KMS-11 (cell line): ENCODE results near the gene ORM1.
"Not testable (repeated sequence)": the region's sequence is repeated elsewhere in the genome, so short reads cannot be mapped to it uniquely, and the experiment has no call there.

Experiments used
- H2AFZ ChIP-seq: fragments of 200-600 bp; sonication (generic); 2 replicates; pipeline ENCODE4 v1.6.1; 2016; ENCODE audit warnings: antibody characterized with exemption, mixed run types, low read depth
- H3K27ac ChIP-seq: fragments of 200-600 bp; sonication (generic); 2 replicates; pipeline ENCODE4 v1.6.1; 2016; ENCODE audit warnings: mild to moderate bottlenecking, mixed run types
- H3K27me3 ChIP-seq: fragments of 200-600 bp; sonication (generic); 2 replicates; pipeline ENCODE4 v1.6.1; 2017; ENCODE audit warnings: mild to moderate bottlenecking, low read depth, mixed run types, moderate library complexity; ENCODE audit not compliant: insufficient read depth
- H3K36me3 ChIP-seq: fragments of 200-600 bp; sonication (generic); 2 replicates; pipeline ENCODE4 v1.6.1; 2017; ENCODE audit warnings: mild to moderate bottlenecking, mixed run types; ENCODE audit not compliant: insufficient read depth
- H3K4me1 ChIP-seq: fragments of 200-600 bp; sonication (generic); 2 replicates; pipeline ENCODE4 v1.6.1; 2016; ENCODE audit warnings: mild to moderate bottlenecking, low read depth, mixed run types; ENCODE audit not compliant: poor library complexity, severe bottlenecking
- H3K4me2 ChIP-seq: fragments of 200-600 bp; sonication (generic); 2 replicates; pipeline ENCODE4 v1.7.0; 2016; ENCODE audit warnings: mild to moderate bottlenecking, mixed run types
- H3K4me3 ChIP-seq: fragments of 200-600 bp; sonication (generic); IDR thresholded peaks from 2 replicates; pipeline ENCODE4 v1.6.1; 2017; ENCODE audit warnings: low read depth, low read length, mixed read lengths; ENCODE audit not compliant: insufficient read depth
- H3K79me2 ChIP-seq: fragments of 200-600 bp; sonication (generic); 2 replicates; pipeline ENCODE4 v1.6.1; 2016; ENCODE audit warnings: low read depth, mixed run types; ENCODE audit not compliant: insufficient read depth
- H3K9ac ChIP-seq: fragments of 200-600 bp; sonication (generic); 2 replicates; pipeline ENCODE4 v1.6.1; 2016; ENCODE audit warnings: mild to moderate bottlenecking, mixed run types
- H4K20me1 ChIP-seq: fragments of 200-600 bp; sonication (generic); 2 replicates; pipeline ENCODE4 v1.6.1; 2016; ENCODE audit warnings: mild to moderate bottlenecking, mixed run types; ENCODE audit not compliant: insufficient read depth
- TF ChIP-seq, protein P1 (sequence below): fragments of 200-600 bp; sonication (generic); conservative IDR thresholded peaks from 2 replicates; pipeline ENCODE4 v1.6.1; 2017; ENCODE audit warnings: low read depth, mild to moderate bottlenecking, antibody characterized with exemption, low read length, moderate library complexity, mixed read lengths

ORM1 gene

DNA sequence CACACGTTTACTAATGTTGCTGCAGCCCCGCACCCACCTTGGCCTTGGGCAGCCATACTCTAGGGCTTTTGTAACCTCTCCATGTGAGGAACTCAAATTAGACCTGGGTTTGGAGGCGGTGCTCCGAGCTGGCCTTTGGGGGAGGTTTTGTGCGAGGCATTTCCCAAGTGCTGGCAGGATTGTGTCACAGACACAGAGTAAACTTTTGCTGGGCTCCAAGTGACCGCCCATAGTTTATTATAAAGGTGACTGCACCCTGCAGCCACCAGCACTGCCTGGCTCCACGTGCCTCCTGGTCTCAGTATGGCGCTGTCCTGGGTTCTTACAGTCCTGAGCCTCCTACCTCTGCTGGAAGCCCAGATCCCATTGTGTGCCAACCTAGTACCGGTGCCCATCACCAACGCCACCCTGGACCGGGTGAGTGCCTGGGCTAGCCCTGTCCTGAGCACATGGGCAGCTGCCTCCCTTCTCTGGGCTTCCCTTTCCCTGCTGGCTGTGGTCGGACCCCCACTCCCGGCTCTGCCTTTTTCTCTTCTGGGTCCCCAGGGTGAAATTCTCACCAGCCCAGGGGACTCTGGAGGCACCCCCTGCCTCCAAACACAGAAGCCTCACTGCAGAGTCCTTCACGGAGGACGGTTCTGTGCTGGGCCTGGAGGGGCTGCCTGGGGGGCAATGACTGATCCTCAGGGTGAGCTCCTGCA lies at the start of gene ORM1:
Gene ORM1 (plus strand): TSS at position 268 of the 701 bp plus-strand sequence. CDS start 36 bp downstream, at position 304.
- not testable (repeated sequence) for H3K4me2 ChIP-seq, H2AFZ ChIP-seq, H3K9ac ChIP-seq, H3K27me3 ChIP-seq, H3K4me3 ChIP-seq, H3K4me1 ChIP-seq, H3K36me3 ChIP-seq, H3K27ac ChIP-seq, H4K20me1 ChIP-seq, H3K79me2 ChIP-seq

DNA sequence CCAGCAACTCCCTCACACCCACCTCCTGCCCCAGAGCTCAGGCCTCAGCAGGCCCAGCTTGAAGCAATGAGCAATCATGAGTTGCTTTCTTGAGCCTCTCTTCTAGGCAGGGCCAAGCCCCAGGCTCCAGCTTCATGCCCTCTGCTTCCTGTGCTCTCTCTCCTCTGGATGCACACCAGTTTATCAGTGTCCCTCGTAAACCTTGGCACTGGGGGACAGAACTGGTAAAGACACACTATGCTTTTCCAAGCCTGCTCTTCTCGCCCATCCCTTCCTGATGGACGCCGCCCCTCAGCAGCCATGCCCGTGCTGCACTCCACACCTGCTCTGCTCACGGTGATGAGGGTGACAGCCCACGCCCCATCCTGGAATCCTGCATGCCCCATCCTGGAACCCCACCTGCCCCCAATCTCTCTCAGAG lies 49.4 kb upstream of the ORM1 start:
- no peaks in the 10 kb centered on the region for H3K4me1 ChIP-seq
- H3K27me3 ChIP-seq: no peaks in the 10 kb centered on the region
- no peak overlapping the region for H3K4me3 ChIP-seq
- no peak overlapping the region for H2AFZ ChIP-seq
- no peak overlapping the region for H3K4me2 ChIP-seq
- H4K20me1 ChIP-seq: no peaks in the 10 kb centered on the region
- no peaks in the 10 kb centered on the region for H3K36me3 ChIP-seq
- H3K79me2 ChIP-seq: no peaks in the 10 kb centered on the region
- no peak overlapping the region for H3K9ac ChIP-seq
- TF ChIP-seq, protein P1, sequence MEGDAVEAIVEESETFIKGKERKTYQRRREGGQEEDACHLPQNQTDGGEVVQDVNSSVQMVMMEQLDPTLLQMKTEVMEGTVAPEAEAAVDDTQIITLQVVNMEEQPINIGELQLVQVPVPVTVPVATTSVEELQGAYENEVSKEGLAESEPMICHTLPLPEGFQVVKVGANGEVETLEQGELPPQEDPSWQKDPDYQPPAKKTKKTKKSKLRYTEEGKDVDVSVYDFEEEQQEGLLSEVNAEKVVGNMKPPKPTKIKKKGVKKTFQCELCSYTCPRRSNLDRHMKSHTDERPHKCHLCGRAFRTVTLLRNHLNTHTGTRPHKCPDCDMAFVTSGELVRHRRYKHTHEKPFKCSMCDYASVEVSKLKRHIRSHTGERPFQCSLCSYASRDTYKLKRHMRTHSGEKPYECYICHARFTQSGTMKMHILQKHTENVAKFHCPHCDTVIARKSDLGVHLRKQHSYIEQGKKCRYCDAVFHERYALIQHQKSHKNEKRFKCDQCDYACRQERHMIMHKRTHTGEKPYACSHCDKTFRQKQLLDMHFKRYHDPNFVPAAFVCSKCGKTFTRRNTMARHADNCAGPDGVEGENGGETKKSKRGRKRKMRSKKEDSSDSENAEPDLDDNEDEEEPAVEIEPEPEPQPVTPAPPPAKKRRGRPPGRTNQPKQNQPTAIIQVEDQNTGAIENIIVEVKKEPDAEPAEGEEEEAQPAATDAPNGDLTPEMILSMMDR: no peak
- H3K27ac ChIP-seq: no peak overlapping the region

DNA sequence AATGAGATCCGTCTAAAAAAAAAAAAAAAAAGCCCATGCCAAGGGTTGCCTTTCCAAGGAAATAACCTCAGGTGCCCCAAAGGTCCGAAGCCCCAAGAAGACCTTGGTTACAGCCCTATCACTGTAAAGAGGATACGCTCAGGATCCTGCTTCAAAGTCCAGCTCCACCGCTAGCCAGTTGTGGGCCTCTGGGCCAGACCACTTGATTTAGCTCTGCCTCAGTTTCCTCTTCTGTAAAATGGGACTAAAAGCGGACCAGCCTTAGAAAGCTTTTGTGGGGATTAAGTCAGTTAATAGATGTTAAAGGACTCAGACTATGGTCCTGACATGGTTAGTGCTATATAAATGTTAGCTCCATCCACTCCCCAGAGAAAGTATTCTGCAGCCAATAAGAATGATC lies 48.7 kb upstream of the ORM1 start:
- Histone ChIP-seq H3K27me3 (no peaks in the 10 kb centered on the region), H3K27ac (no peak overlapping the region), H3K4me3 (no peak overlapping the region), H3K4me1 (no peaks in the 10 kb centered on the region), H3K4me2 (no peak overlapping the region), H3K79me2 (no peaks in the 10 kb centered on the region), H3K36me3 (no peaks in the 10 kb centered on the region), H4K20me1 (no peaks in the 10 kb centered on the region), H3K9ac (no peak overlapping the region), H2AFZ (no peak overlapping the region)
- TF ChIP-seq, protein P1: no peak

DNA sequence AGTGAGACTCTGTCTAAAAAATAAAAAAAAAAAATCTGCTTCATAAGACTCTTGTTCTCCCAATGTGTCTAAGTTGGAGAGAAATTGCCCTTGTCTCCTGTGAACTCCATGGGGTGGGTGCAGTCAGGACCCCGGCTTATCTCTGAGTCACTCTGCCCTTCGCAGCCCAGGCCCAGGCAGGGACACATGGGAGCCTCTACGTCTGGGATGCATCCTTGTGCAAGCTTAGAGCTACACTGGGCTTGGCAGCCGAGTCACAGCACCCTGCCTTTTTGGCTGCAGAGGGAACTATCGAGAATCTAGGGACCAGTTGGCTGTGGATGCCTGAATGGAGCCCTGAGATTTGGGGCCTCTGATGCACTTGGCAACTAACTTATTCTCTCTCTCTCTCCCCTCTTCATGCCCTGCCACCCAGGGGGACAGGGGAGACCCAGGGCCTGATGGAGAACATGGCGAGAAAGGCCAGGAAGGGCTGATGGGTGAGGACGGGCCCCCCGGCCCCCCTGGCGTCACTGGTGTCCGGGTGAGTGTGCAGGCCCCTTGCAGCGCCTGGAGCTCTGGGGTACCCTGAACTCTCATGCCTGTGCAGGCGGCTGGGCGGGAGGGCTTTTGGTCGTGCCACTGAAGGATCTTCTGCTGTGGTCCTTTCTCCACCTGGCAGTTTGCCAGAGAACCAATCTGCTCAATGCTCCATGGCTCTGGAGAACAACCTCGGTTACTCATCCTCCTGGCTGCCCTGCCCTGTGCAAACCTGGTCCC lies 47.5 kb upstream of the ORM1 start:
- Histone ChIP-seq H3K27me3 (no peaks in the 10 kb centered on the region), H3K9ac (no peak overlapping the region), H4K20me1 (no peaks in the 10 kb centered on the region), H2AFZ (no peak overlapping the region), H3K4me3 (no peak overlapping the region), H3K4me2 (no peak overlapping the region), H3K27ac (no peak overlapping the region), H3K36me3 (no peaks in the 10 kb centered on the region), H3K79me2 (no peaks in the 10 kb centered on the region), H3K4me1 (no peaks in the 10 kb centered on the region)
- TF ChIP-seq, protein P1: no peak
